H9 (cell line): Measurements from ENCODE around the gene PLXNA2. TPM values are rescaled to one million over a fixed set of nuclear protein-coding genes. Genes with fewer than 3 reads are reported as not detected.
A peak's percentile ranks its signal among the peaks of the same experiment; 100 is the strongest.

Source experiments
- DNase-seq: peaks from one replicate; pipeline ENCODE4 v3.0.0-alpha.2; 2017
- H2AFZ ChIP-seq: one replicate; pipeline ENCODE4 v1.6.1; 2013; ENCODE audit warnings: mild to moderate bottlenecking, low read length, control low read depth, moderate library complexity
- H2AK5ac ChIP-seq: 2 replicates; pipeline ENCODE4 v1.6.1; 2013; ENCODE audit warnings: low read length, control low read depth, mixed read lengths; ENCODE audit not compliant: insufficient read length
- H2BK120ac ChIP-seq: one replicate; pipeline ENCODE4 v1.6.1; 2013; ENCODE audit warnings: low read depth, mild to moderate bottlenecking, low read length, control low read depth, inconsistent platforms; ENCODE audit not compliant: poor library complexity, severe bottlenecking
- H2BK12ac ChIP-seq: 2 replicates; pipeline ENCODE4 v1.6.1; 2013; ENCODE audit warnings: low read length, control low read depth, mixed read lengths, low read depth; ENCODE audit not compliant: insufficient read length
- H2BK15ac ChIP-seq: 2 replicates; pipeline ENCODE4 v1.6.1; 2013; ENCODE audit warnings: low read depth, low read length, control low read depth
- H2BK20ac ChIP-seq: one replicate; pipeline ENCODE4 v1.6.1; 2013; ENCODE audit warnings: low read depth, mild to moderate bottlenecking, low read length, control low read depth, inconsistent platforms; ENCODE audit not compliant: poor library complexity, severe bottlenecking
- H2BK5ac ChIP-seq: 2 replicates; pipeline ENCODE4 v1.6.1; 2013; ENCODE audit warnings: low read length, control low read depth, mixed read lengths; ENCODE audit not compliant: insufficient read length
- H3K14ac ChIP-seq: 2 replicates; pipeline ENCODE4 v1.6.1; 2013; ENCODE audit warnings: low read length, control low read depth; ENCODE audit not compliant: insufficient read depth
- H3K18ac ChIP-seq: 2 replicates; pipeline ENCODE4 v1.6.1; 2013; ENCODE audit warnings: low read depth, mild to moderate bottlenecking, mixed read lengths, low read length, control low read depth; ENCODE audit not compliant: insufficient read length
- H3K23ac ChIP-seq: 2 replicates; pipeline ENCODE4 v1.6.1; 2013; ENCODE audit warnings: low read length, control low read depth, mixed read lengths, low read depth; ENCODE audit not compliant: insufficient read length
- H3K23me2 ChIP-seq: 2 replicates; pipeline ENCODE4 v1.6.1; 2013; ENCODE audit warnings: low read depth, mild to moderate bottlenecking, mixed read lengths, low read length, control low read depth; ENCODE audit not compliant: insufficient read length, poor library complexity, severe bottlenecking
- H3K27ac ChIP-seq: 2 replicates; pipeline ENCODE4 v1.5.1; 2013; ENCODE audit warnings: low read length, control low read depth, mixed read lengths, low read depth; ENCODE audit not compliant: insufficient read length
- H3K27me3 ChIP-seq: 2 replicates; pipeline ENCODE4 v1.6.1; 2013; ENCODE audit warnings: low read length, control low read depth, inconsistent platforms; ENCODE audit not compliant: insufficient read depth
- H3K4ac ChIP-seq: 2 replicates; pipeline ENCODE4 v1.6.1; 2013; ENCODE audit warnings: low read depth, mild to moderate bottlenecking, control low read depth, inconsistent platforms, low read length, moderate library complexity
- H3K4me1 ChIP-seq: 2 replicates; pipeline ENCODE4 v1.6.1; 2013; ENCODE audit warnings: low read length, control low read depth, inconsistent platforms; ENCODE audit not compliant: insufficient read depth
- H3K4me2 ChIP-seq: 2 replicates; pipeline ENCODE4 v1.6.1; 2013; ENCODE audit warnings: low read length, control low read depth, mixed read lengths; ENCODE audit not compliant: insufficient read length, insufficient read depth
- H3K56ac ChIP-seq: 2 replicates; pipeline ENCODE4 v1.6.1; 2013; ENCODE audit warnings: low read depth, mild to moderate bottlenecking, mixed read lengths, low read length, control low read depth; ENCODE audit not compliant: insufficient read length
- H3K79me1 ChIP-seq: 2 replicates; pipeline ENCODE4 v1.6.1; 2013; ENCODE audit warnings: low read depth, mild to moderate bottlenecking, moderate library complexity, low read length, control low read depth, inconsistent platforms; ENCODE audit not compliant: insufficient read depth, poor library complexity, severe bottlenecking
- H3K79me2 ChIP-seq: 2 replicates; pipeline ENCODE4 v1.6.1; 2013; ENCODE audit warnings: low read length, control low read depth, inconsistent platforms; ENCODE audit not compliant: insufficient read depth
- H3K9ac ChIP-seq: 2 replicates; pipeline ENCODE4 v1.6.1; 2013; ENCODE audit warnings: low read length, control low read depth, mixed read lengths; ENCODE audit not compliant: insufficient read length; ENCODE audit errors: extremely low read depth
- H3K9me3 ChIP-seq: one replicate; pipeline ENCODE4 v1.6.1; 2013; ENCODE audit warnings: low read depth, low read length, inconsistent platforms; ENCODE audit not compliant: control insufficient read depth
- H3T11ph ChIP-seq: one replicate; pipeline ENCODE4 v1.6.1; 2013; ENCODE audit warnings: mild to moderate bottlenecking, low read length, control low read depth, inconsistent platforms
- H4K20me1 ChIP-seq: one replicate; pipeline ENCODE4 v1.6.1; 2013; ENCODE audit not compliant: control insufficient read depth, insufficient read length, insufficient read depth
- H4K5ac ChIP-seq: 2 replicates; pipeline ENCODE4 v1.6.1; 2013; ENCODE audit warnings: low read depth, mild to moderate bottlenecking, mixed read lengths, low read length, control low read depth; ENCODE audit not compliant: insufficient read length
- H4K8ac ChIP-seq: replicated peaks from 2 replicates; pipeline ENCODE4 v1.6.1; 2013; ENCODE audit warnings: low read length, control low read depth, mixed read lengths, low read depth; ENCODE audit not compliant: insufficient read length
- H4K91ac ChIP-seq: 2 replicates; pipeline ENCODE4 v1.6.1; 2013; ENCODE audit warnings: low read depth, mild to moderate bottlenecking, moderate library complexity, mixed read lengths, low read length, control low read depth; ENCODE audit not compliant: insufficient read length
- H3K27ac Mint-ChIP-seq, 3 experiments: 2 replicates in 2 of 3; 3 replicates in 1 of 3; pipeline ENCODE4 v1.8.0; 2020 to 2021; ENCODE audit warnings: mixed read lengths in 3 of 3, mild to moderate bottlenecking in 1 of 3, moderate library complexity in 1 of 3
- H3K27me3 Mint-ChIP-seq: 2 replicates; pipeline ENCODE4 v1.8.0; 2021; ENCODE audit warnings: low read depth, mild to moderate bottlenecking, moderate library complexity, mixed read lengths
- H3K36me3 Mint-ChIP-seq, 3 experiments: 2 replicates in 2 of 3; 3 replicates in 1 of 3; pipeline ENCODE4 v1.8.0; 2020 to 2021; ENCODE audit warnings: low read depth in 3 of 3, mixed read lengths in 3 of 3; ENCODE audit not compliant: insufficient read depth in 1 of 3
- H3K4me1 Mint-ChIP-seq, 2 experiments: 2 replicates each; pipeline ENCODE4 v1.8.0; 2020; ENCODE audit warnings: mixed read lengths in 2 of 2
- H3K4me3 Mint-ChIP-seq, 2 experiments: 2 replicates in 1 of 2; 3 replicates in 1 of 2; pipeline ENCODE4 v1.8.0; 2020 to 2021; ENCODE audit warnings: mild to moderate bottlenecking in 2 of 2, mixed read lengths in 2 of 2, moderate library complexity in 1 of 2
- H3K9me3 Mint-ChIP-seq, 2 experiments: 2 replicates in 1 of 2; 3 replicates in 1 of 2; pipeline ENCODE4 v1.8.0; 2020; ENCODE audit warnings: mild to moderate bottlenecking in 2 of 2, mixed read lengths in 2 of 2, moderate library complexity in 1 of 2
- CTCF ChIP-seq: fragments of 200-600 bp; sonication (generic); conservative IDR thresholded peaks from 3 replicates; pipeline ENCODE4 v1.8.0; 2021; ENCODE audit warnings: antibody characterized with exemption, mild to moderate bottlenecking
- WGBS: extraction: QIAGEN DNeasy Blood & Tissue Kit; methylation state at CpG from one replicate; pipeline ENCODE4 v1.1.7; 2013; ENCODE audit warnings: missing lambda C conversion rate, low lambda C conversion rate, mixed read lengths; ENCODE audit not compliant: insufficient read length; ENCODE audit errors: extremely low coverage; 5-methylcytosine and 5-hydroxymethylcytosine counted together
- total RNA-seq: library from RNA; stranded (reverse); gene quantifications from 2 replicates; pipeline ENCODE4 v1.2.1, GENCODE V29; 2021

The PLXNA2 gene
- total RNA-seq, 1 experiment from 2014 or later: 0.57 TPM

DNA sequence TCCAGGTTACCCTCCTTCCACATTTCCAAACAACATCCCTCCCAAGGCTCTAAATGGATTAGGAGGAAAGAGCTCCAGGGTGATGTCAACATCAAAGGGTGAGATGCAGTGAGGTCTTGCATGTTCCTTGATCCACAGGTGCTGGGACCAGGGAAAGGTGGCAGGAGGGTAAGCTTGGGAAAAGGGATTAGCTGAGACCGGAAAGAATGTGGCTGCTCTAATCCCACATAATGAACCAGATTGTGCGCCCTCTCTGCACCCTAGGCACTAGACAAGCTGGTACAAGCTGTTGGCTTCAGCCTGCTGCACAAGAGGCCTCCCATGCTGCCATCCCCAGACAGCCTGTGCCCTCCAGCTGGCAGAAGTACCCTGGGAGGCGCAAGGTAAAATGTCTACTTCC, 34.9 kb downstream of the PLXNA2 start:
- Histone ChIP-seq H3K56ac (no peak overlapping the region), H3K27me3 (no peaks in the 10 kb centered on the region), H3K23me2 (no peaks in the 10 kb centered on the region), H2BK15ac (no peak overlapping the region), H3K4me2 (no peak overlapping the region), H2BK120ac (no peak overlapping the region), H2BK5ac (no peak overlapping the region), H4K91ac (no peak overlapping the region), H3K4ac (no peak overlapping the region), H3K18ac (no peak overlapping the region), H2BK12ac (no peak overlapping the region), H3K79me2 (no peaks in the 10 kb centered on the region), H2BK20ac (no peak overlapping the region), H3K27ac (no peak overlapping the region), H2AFZ (no peak overlapping the region), H3K23ac (no peak overlapping the region), H4K20me1 (no peaks in the 10 kb centered on the region), H4K8ac (no peak overlapping the region), H3K4me1 (no peaks in the 10 kb centered on the region), H3K79me1 (no peaks in the 10 kb centered on the region), H3K9me3 (no peaks in the 10 kb centered on the region), H4K5ac (no peak overlapping the region), H3T11ph (no peak overlapping the region), H2AK5ac (no peak overlapping the region), H3K9ac (no peak overlapping the region), H3K14ac (no peak overlapping the region)
- H3K4me1 Mint-ChIP-seq: peaks cover 8 to 10% of the 10 kb centered on the region in 2 experiments; a peak in 3 of 4 replicates
- DNase-seq: no peak
- no CpG with 5 or more reads among the region's 3 CpGs for WGBS
- no peaks in the 10 kb centered on the region for H3K36me3 Mint-ChIP-seq
- no peaks in the 10 kb centered on the region; a peak in 1 of 5 replicates for H3K9me3 Mint-ChIP-seq
- TF ChIP-seq CTCF: no peak
- H3K4me3 Mint-ChIP-seq: no peak overlapping the region
- no peaks in the 10 kb centered on the region; the same call in 1 of the 2 replicates for H3K27me3 Mint-ChIP-seq
- peak overlapping the region in 1 of 3 experiments; percentile 52; a peak in 1 of 7 replicates for H3K27ac Mint-ChIP-seq
